BLaER1 (cell line): ENCODE results near the gene DPCD.
"Not testable (repeated sequence)": the region's sequence is repeated elsewhere in the genome, so short reads cannot be mapped to it uniquely, and the experiment has no call there.

Experiments used
- H3K27ac ChIP-seq: shearing (Covaris generic); formaldehyde crosslinking; 2 replicates; pipeline ENCODE4 v1.8.1; 2022
- H3K27me3 ChIP-seq: shearing (Covaris generic); formaldehyde crosslinking; 2 replicates; pipeline ENCODE4 v1.8.1; 2022
- H3K36me3 ChIP-seq: shearing (Covaris generic); formaldehyde crosslinking; 2 replicates; pipeline ENCODE4 v1.8.1; 2022
- H3K4me1 ChIP-seq: shearing (Covaris generic); formaldehyde crosslinking; 2 replicates; pipeline ENCODE4 v1.8.1; 2022
- H3K4me2 ChIP-seq: shearing (Covaris generic); formaldehyde crosslinking; 2 replicates; pipeline ENCODE4 v1.8.1; 2022
- H3K4me3 ChIP-seq: shearing (Covaris generic); formaldehyde crosslinking; 2 replicates; pipeline ENCODE4 v1.8.1; 2022
- H3K9ac ChIP-seq: shearing (Covaris generic); formaldehyde crosslinking; 2 replicates; pipeline ENCODE4 v1.8.1; 2022
- H3K9me3 ChIP-seq: shearing (Covaris generic); formaldehyde crosslinking; 2 replicates; pipeline ENCODE4 v1.8.1; 2022
- H4K20me1 ChIP-seq: shearing (Covaris generic); formaldehyde crosslinking; 2 replicates; pipeline ENCODE4 v1.8.1; 2022
- Cebpa-rat ChIP-seq: shearing (Covaris generic); IDR thresholded peaks from 2 replicates; pipeline ENCODE4 v1.8.1; 2022

Gene DPCD

DNA sequence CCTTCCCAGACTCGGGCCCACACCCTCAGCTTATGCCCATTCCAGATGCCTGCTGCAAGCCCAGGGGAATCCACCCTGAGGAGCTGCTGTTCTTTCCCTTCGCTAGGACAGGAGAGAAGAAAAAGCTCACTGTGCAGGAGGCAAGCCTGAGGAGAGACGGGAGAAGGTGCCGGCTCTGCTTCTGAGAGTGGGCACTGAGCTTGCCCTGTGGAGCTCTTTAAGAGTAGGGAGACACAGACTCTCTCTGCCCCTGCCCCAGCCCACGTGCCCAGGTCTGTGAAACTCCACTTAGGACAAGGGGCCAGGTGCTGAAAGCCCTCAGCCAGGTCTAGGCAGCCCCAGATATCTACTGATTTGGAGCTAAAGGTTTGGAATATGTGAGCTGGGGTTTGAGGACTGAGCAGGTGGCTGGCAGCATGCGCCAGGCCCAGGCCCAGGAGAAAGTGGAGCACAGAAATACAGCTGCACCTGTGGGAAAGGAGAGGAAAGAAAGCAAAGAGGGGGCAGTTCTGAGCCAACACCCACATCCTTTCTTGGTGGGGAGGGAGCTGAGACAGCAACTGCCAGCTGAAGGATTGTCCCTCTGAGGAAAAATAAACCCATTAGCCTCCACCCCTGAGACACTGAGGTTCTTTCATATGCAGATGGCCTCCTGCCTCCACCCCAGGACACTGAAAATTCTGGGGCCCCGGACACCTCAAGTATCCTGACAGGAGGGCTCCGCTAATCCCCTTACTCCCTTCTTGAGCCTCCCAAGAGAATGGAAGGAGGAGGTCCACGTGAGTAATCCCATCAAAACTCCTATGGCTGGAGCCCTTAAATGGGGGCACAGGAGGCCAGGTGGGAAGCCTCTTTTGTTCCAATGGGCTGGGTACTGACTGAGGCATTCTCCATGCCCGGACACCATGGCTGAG is 7.4 kb upstream of the DPCD start:
- no peak for TF ChIP-seq Cebpa-rat
- H3K9ac ChIP-seq, result no peak overlapping the region
- peaks cover 29% of the 10 kb centered on the region; the same call in 1 of the 2 replicates for H3K36me3 ChIP-seq
- H3K4me3 ChIP-seq, result no peak overlapping the region
- no peaks in the 10 kb centered on the region for H4K20me1 ChIP-seq
- H3K27ac ChIP-seq, result no peak overlapping the region
- H3K27me3 ChIP-seq, result no peaks in the 10 kb centered on the region
- no peak overlapping the region for H3K4me2 ChIP-seq
- H3K9me3 ChIP-seq, result no peaks in the 10 kb centered on the region
- no peaks in the 10 kb centered on the region for H3K4me1 ChIP-seq

DNA sequence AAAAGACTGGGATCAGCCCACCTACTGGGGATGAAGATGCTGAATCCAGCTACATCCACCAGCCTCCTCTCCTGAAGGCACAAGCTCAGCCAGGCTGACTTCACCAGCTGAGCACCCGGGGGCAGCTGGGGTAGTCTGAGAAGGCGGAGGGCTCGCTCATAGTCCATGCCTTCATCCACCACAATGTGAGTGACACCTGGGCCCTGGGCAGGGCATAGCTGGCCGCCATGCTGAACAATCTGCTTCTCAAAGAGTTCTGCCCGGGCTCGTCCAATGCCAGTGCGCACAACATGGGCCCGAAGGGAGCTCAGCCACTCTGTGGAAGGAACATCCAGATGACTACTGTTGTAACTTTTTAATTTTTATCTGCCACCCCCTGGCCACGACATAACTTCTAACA is 2.3 kb upstream of the DPCD start:
- peaks cover 13% of the 10 kb centered on the region; the same call in 1 of the 2 replicates for H3K36me3 ChIP-seq
- no peak overlapping the region for H3K27ac ChIP-seq
- H3K4me2 ChIP-seq, result no peak overlapping the region
- H3K9ac ChIP-seq, result no peak overlapping the region
- peaks cover 30% of the 10 kb centered on the region for H3K27me3 ChIP-seq
- H4K20me1 ChIP-seq, result no peaks in the 10 kb centered on the region
- TF ChIP-seq Cebpa-rat, result no peak
- H3K4me3 ChIP-seq, result no peak overlapping the region
- H3K4me1 ChIP-seq, result peaks cover 17% of the 10 kb centered on the region; the same call in 1 of the 2 replicates
- H3K9me3 ChIP-seq, result peaks cover 9% of the 10 kb centered on the region; the same call in 1 of the 2 replicates

DNA sequence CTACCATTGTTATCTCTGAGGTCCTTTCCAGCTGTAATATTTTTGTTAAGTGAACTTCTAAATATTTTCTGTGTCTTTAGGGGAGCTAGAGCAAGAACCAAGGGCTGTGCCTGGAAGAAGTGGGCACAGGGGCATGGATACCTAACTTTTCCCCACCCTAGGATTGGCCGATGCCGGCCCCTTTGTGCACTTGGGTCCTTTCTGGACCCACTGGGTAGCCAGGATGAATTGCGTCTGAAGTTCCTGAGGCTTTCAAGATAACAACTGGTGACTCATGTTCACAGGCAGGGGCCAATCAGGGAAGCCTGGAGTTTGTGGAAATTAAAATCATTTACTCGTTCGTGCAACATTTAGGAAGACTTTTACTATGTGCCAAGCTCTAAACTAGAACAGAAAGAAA is 758 bp downstream of the DPCD start:
- peak overlapping the region; percentile 71 for H3K4me3 ChIP-seq
- H3K9me3 ChIP-seq, result peaks cover 9% of the 10 kb centered on the region; the same call in 1 of the 2 replicates
- no peak overlapping the region for H3K27ac ChIP-seq
- no peaks in the 10 kb centered on the region for H4K20me1 ChIP-seq
- peaks cover 30% of the 10 kb centered on the region for H3K27me3 ChIP-seq
- no peak for TF ChIP-seq Cebpa-rat
- no peaks in the 10 kb centered on the region for H3K36me3 ChIP-seq
- peaks cover 17% of the 10 kb centered on the region; the same call in 1 of the 2 replicates for H3K4me1 ChIP-seq
- peak overlapping the region; percentile 78 for H3K4me2 ChIP-seq
- no peak overlapping the region for H3K9ac ChIP-seq

DNA sequence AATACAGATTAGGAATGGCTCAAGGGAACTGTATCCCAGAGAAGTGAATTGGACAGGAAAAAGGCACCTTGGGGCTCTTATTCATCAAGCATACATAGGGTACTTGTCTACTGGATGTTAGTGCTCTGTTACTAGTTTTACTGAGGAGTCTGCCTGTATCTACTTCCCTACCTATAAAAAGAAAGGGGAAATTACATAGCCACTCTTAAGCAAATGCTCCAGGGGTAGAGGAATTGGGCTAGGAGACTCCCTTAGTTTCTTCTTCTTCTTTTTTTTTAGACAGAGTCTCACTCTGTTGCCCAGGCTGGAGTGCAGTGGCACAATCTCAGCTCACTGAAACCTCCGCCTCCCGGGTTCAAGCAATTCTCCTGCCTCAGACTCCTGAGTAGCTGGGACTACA is 5.2 kb downstream of the DPCD start:
- H4K20me1 ChIP-seq, H3K27ac ChIP-seq, H3K4me1 ChIP-seq, H3K4me3 ChIP-seq, H3K36me3 ChIP-seq, H3K9me3 ChIP-seq, H3K4me2 ChIP-seq, H3K9ac ChIP-seq: not testable (repeated sequence)
- peaks cover 13% of the 10 kb centered on the region for H3K27me3 ChIP-seq

DNA sequence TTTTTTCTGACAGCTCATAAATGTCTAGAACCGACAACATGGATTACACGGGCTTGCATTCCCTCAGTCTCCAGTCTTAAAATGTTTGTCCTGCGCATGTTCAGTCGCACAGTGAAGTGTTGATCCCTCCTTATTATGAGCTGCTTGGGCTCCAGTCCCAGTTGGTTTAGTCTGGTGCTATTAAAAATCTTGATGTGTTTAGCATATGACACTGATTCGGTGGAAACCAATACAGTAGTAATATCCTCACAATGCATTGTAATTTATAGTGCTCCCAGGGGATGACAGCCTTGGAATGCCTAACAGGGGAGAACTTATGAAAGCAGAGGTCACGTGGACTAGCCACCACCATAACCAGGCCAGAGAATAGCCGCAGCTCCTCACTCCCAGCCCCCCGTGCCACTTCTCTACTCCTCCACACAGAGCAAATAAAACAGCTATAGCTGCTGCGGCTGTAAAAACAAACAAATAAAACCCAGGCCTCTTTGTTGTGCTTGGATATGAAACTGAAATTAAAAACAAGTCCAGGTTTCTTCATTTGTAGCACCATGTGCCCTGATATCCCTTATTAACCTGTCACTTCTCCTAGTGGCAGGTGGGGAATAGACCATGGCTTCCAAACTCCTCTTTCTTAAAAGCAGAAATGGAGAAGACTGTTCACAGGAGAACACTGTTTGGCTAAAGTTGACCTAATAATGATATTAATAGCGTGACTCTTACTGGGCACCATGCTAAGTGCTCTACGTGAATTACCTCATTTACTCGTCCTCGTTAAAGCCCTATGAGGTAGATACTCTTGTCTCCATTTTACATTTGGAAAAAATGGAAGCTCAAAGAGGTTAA is 7.7 kb downstream of the DPCD start:
- no peaks in the 10 kb centered on the region for H4K20me1 ChIP-seq
- H3K27me3 ChIP-seq, result no peaks in the 10 kb centered on the region
- no peaks in the 10 kb centered on the region; the same call in 1 of the 2 replicates for H3K4me1 ChIP-seq
- no peaks in the 10 kb centered on the region for H3K9me3 ChIP-seq
- H3K9ac ChIP-seq, result no peak overlapping the region
- no peak overlapping the region for H3K4me2 ChIP-seq
- no peaks in the 10 kb centered on the region for H3K36me3 ChIP-seq
- no peak overlapping the region for H3K27ac ChIP-seq
- TF ChIP-seq Cebpa-rat, result no peak
- H3K4me3 ChIP-seq, result no peak overlapping the region

DNA sequence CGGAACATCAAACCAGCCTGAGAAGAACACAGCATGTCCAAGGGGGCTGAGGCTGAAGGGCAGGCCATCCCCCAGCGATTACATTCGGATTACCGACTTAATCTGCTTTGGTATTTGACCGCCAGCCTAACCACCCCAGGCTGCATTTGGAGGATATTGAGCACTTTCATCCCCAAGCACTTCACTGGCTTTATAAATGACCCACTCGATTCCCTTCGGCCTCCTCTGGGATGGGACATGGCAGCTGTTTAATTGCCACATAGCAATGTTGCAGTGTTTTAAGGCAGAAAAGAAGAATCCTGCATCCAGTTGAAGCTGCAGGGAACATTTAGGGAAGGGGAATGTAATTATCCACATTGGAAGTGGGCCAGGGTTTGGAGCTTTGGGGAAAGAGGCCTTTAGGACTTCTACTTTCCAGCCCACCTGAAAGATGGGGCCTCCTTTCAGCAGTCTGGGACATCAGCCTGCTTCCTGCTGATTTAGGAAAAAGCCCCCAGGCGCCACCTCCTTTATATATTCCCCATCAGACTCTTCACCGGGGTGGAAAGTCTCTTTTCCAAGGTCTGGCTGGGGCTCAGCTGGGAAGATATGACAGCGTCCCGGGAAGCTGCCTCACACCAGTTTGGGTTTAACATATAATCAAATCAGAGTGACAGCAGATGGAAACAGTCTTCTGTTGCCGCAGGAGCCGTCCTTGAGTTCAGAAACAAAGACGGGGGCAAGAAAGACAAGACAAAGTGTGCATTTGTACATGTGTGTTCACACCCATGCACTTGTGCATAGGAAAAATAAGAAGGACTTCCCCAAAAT is 9.2 kb downstream of the DPCD start:
- no peak for TF ChIP-seq Cebpa-rat
- Histone ChIP-seq H3K27ac (no peak overlapping the region), H3K9ac (no peak overlapping the region), H3K9me3 (no peaks in the 10 kb centered on the region), H3K4me3 (no peak overlapping the region), H4K20me1 (no peaks in the 10 kb centered on the region), H3K4me1 (no peaks in the 10 kb centered on the region; the same call in 1 of the 2 replicates), H3K27me3 (no peaks in the 10 kb centered on the region), H3K36me3 (no peaks in the 10 kb centered on the region), H3K4me2 (no peak overlapping the region)

DNA sequence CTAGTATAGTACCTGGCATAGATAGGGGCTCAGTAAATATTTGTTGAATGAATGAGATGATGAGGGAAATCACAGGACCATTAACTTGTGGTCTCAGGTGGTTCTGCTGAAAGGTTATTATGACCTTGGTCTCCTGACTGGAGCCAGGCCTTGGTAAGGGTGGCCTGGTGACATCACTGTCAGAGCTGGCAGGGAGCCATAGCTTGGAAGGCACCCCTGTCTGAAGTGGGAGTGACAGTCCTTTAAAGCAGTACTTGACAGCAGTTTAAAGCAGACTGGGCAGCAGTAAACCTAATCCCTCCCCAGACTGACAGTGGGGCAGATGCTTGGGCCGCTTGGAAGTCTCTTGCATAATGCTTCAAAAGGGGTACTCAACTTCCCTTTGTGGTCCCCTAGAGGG is 13.4 kb downstream of the DPCD start:
- Histone ChIP-seq H3K9ac (no peak overlapping the region), H3K27me3 (no peaks in the 10 kb centered on the region), H3K4me3 (no peak overlapping the region), H3K36me3 (peaks cover 28% of the 10 kb centered on the region), H3K4me2 (no peak overlapping the region), H3K4me1 (no peaks in the 10 kb centered on the region), H3K27ac (no peak overlapping the region), H3K9me3 (no peaks in the 10 kb centered on the region), H4K20me1 (no peaks in the 10 kb centered on the region)
- TF ChIP-seq Cebpa-rat, result no peak

DNA sequence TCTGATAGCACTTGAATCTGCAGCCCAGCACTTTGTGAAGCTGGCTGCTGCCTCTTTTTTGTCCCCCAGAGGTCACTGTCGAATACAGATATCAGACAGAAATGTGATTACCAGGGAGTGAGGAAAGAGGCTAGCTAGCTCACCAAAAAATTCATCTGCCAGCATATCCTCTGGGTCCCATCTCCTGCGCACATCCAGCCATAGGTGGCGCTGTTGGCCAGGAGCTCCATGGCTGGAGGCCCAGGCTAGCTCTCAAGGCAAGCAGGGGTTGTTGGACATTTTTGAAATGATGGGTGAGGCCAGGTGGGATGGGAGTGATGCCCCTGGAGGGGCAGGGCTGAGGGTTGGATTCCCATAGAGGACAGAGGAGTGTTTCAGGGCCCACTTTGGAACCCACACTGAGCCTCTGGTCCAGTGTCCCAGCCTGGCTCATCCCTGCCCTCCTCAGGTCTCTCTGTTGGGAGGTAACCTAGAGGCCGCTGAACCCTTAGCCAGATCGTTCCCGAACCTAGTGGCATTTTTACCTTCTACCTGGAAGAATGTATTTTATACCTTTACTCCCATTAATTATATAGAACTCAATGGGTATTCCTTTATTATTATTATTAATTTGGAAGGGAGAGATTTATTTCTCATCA is 14.8 kb downstream of the DPCD start:
- Histone ChIP-seq H3K4me3 (no peak overlapping the region), H3K27me3 (no peaks in the 10 kb centered on the region), H3K4me1 (no peaks in the 10 kb centered on the region), H3K9ac (no peak overlapping the region), H3K4me2 (no peak overlapping the region), H3K9me3 (no peaks in the 10 kb centered on the region), H3K36me3 (peaks cover 42% of the 10 kb centered on the region), H3K27ac (no peak overlapping the region), H4K20me1 (no peaks in the 10 kb centered on the region)
- no peak for TF ChIP-seq Cebpa-rat

DNA sequence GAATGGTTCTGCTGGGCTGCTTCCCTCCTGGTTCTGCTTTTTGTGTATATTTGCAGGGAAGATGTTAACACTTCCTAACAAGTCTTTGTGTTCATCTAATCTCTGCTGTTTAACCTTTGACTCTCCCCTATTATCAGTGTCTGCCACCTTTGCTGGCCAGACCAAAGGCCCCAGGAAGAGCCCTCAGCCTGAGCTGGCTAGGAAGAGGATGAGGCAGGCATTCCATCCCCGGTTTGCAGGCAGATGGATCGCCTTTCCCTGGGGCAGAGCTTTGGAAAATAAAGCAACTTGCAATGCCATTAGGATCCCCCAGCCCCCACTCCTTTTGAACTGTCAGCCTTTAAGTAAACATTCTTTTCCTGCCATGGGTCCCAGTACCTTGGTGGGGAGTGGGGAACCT is 19.0 kb downstream of the DPCD start:
- no peak overlapping the region for H3K4me2 ChIP-seq
- no peak overlapping the region for H3K27ac ChIP-seq
- peaks cover 13% of the 10 kb centered on the region; the same call in 1 of the 2 replicates for H4K20me1 ChIP-seq
- no peaks in the 10 kb centered on the region for H3K27me3 ChIP-seq
- no peaks in the 10 kb centered on the region for H3K9me3 ChIP-seq
- H3K36me3 ChIP-seq, result peaks cover 84% of the 10 kb centered on the region
- no peak for TF ChIP-seq Cebpa-rat
- no peaks in the 10 kb centered on the region for H3K4me1 ChIP-seq
- H3K9ac ChIP-seq, result no peak overlapping the region
- H3K4me3 ChIP-seq, result no peak overlapping the region
